Suprapubic skin (tissue), 4 donors: ENCODE results near the gene TMEM244. TPM values are rescaled to one million over a fixed set of nuclear protein-coding genes. Genes with fewer than 3 reads are reported as not detected.

ENCODE experiments used
- DNase-seq, 2 donors: peaks; one replicate each; pipeline ENCODE4 v3.0.0-alpha.2; 2019; ENCODE audit warnings: low spot score in 2 of 2
- H3K27ac ChIP-seq: fragments of 200-600 bp; sonication (generic); one replicate; pipeline ENCODE4 v1.5.1; 2019
- H3K27me3 ChIP-seq: fragments of 200-600 bp; sonication (generic); one replicate; pipeline ENCODE4 v1.5.1; 2019
- H3K36me3 ChIP-seq: fragments of 200-600 bp; sonication (generic); one replicate; pipeline ENCODE4 v1.5.1; 2019
- H3K4me1 ChIP-seq: fragments of 200-600 bp; sonication (generic); one replicate; pipeline ENCODE4 v1.5.1; 2019
- H3K4me3 ChIP-seq: fragments of 200-600 bp; sonication (generic); one replicate; pipeline ENCODE4 v1.5.1; 2019; ENCODE audit warnings: mild to moderate bottlenecking
- H3K9me3 ChIP-seq: fragments of 200-600 bp; sonication (generic); one replicate; pipeline ENCODE4 v1.5.1; 2019
- EP300 ChIP-seq: sonication (generic); formaldehyde crosslinking; IDR thresholded peaks from one replicate; pipeline ENCODE4 v1.6.1; 2017; ENCODE audit warnings: antibody characterized with exemption
- POLR2A ChIP-seq, 2 donors: fragments of 450-650 bp; IDR thresholded peaks; one replicate each; pipeline ENCODE4 v1.6.1; 2017; ENCODE audit warnings: antibody characterized with exemption in 2 of 2, mild to moderate bottlenecking in 2 of 2, moderate library complexity in 2 of 2
- POLR2AphosphoS5 ChIP-seq, 3 donors: sonication (generic); formaldehyde crosslinking; IDR thresholded peaks; one replicate each; pipeline ENCODE4 v1.6.1; 2017; ENCODE audit warnings: antibody characterized with exemption in 3 of 3
- WGBS: methylation state at CpG from one replicate; pipeline ENCODE4 v1.1.5; 2018; 5-methylcytosine and 5-hydroxymethylcytosine counted together
- total RNA-seq, 4 donors: library from RNA; depleted of rRNA; stranded (reverse); fragments of >200 nt; gene quantifications; one replicate each; pipeline ENCODE4 v1.1.0, GENCODE V29; 2016
- TF ChIP-seq, protein P1 (sequence below), 2 donors: fragments of 200-600 bp in 1 of 2; fragments of 450-650 bp in 1 of 2; sonication (generic) in 1 of 2; IDR thresholded peaks; one replicate each; pipeline ENCODE4 v1.5.1; 2016 to 2019; ENCODE audit warnings: antibody characterized with exemption in 2 of 2, mild to moderate bottlenecking in 1 of 2, moderate library complexity in 1 of 2

The TMEM244 gene
- total RNA-seq, 4 donors from 2014 or later, result not detected

- Histone ChIP-seq H3K4me1 (no peaks in the 10 kb centered on the region), H3K27me3 (no peaks in the 10 kb centered on the region), H3K4me3 (no peak overlapping the region), H3K9me3 (no peaks in the 10 kb centered on the region), H3K36me3 (no peaks in the 10 kb centered on the region), H3K27ac (no peak overlapping the region)
- DNase-seq, result no peak
- WGBS, result 72% methylated on average over 8 of the region's 11 CpGs
- TF ChIP-seq EP300 (no peak), POLR2A (IDR thresholded peaks at IDR 0.05) (no peak)
- TF ChIP-seq, protein P1, sequence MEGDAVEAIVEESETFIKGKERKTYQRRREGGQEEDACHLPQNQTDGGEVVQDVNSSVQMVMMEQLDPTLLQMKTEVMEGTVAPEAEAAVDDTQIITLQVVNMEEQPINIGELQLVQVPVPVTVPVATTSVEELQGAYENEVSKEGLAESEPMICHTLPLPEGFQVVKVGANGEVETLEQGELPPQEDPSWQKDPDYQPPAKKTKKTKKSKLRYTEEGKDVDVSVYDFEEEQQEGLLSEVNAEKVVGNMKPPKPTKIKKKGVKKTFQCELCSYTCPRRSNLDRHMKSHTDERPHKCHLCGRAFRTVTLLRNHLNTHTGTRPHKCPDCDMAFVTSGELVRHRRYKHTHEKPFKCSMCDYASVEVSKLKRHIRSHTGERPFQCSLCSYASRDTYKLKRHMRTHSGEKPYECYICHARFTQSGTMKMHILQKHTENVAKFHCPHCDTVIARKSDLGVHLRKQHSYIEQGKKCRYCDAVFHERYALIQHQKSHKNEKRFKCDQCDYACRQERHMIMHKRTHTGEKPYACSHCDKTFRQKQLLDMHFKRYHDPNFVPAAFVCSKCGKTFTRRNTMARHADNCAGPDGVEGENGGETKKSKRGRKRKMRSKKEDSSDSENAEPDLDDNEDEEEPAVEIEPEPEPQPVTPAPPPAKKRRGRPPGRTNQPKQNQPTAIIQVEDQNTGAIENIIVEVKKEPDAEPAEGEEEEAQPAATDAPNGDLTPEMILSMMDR (IDR thresholded peaks at IDR 0.05), result no peak
These were observed 25.4 kb downstream of the TMEM244 start for GRCh38 chr6:129835691-129836090.

GRCh38 chr6:129832299-129832698, 28.8 kb downstream of the TMEM244 start:
- 83% methylated on average over 7 of the region's 7 CpGs for WGBS
- Histone ChIP-seq H3K36me3 (no peaks in the 10 kb centered on the region), H3K4me1 (no peaks in the 10 kb centered on the region), H3K4me3 (no peak overlapping the region), H3K9me3 (no peaks in the 10 kb centered on the region), H3K27ac (no peak overlapping the region), H3K27me3 (no peaks in the 10 kb centered on the region)
- TF ChIP-seq POLR2A (IDR thresholded peaks at IDR 0.05), result no peak
- TF ChIP-seq, protein P1 (IDR thresholded peaks at IDR 0.05), result no peak
- no peak for TF ChIP-seq EP300
- TF ChIP-seq POLR2AphosphoS5 (IDR thresholded peaks at IDR 0.05), result no peak
- DNase-seq, result no peak

DNA sequence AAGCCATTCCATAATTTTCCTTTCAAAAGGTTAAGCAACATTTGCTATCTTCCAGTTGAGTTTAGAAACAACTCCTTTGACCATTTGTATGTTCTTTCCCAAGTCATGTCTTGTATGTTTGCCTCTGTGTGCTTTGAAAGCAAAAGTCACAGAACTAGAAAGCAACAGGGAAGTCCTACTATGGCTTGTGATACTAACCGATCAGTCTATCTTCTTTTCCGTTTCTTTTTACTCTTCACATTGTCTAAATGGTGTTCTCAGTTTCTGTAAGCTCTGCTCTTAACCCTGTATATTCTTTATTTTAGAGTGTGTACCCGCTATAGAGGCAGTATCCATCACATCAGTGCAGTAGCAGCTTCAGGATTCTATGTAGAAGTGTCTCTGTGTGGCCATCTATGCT, 32.9 kb downstream of the TMEM244 start:
- Histone ChIP-seq H3K4me3 (no peak overlapping the region), H3K36me3 (no peaks in the 10 kb centered on the region), H3K27ac (no peak overlapping the region), H3K4me1 (no peaks in the 10 kb centered on the region), H3K27me3 (no peaks in the 10 kb centered on the region), H3K9me3 (no peaks in the 10 kb centered on the region)
- no peak for DNase-seq
- WGBS, result 78% methylated on average over 3 of the region's 3 CpGs
- TF ChIP-seq POLR2AphosphoS5 (IDR thresholded peaks at IDR 0.05) (no peak), POLR2A (IDR thresholded peaks at IDR 0.05) (no peak), EP300 (no peak)
- TF ChIP-seq, protein P1 (IDR thresholded peaks at IDR 0.05), result no peak

GRCh38 chr6:129818251-129818650, 42.9 kb downstream of the TMEM244 start:
- Histone ChIP-seq H3K36me3 (no peaks in the 10 kb centered on the region), H3K27me3 (no peaks in the 10 kb centered on the region), H3K9me3 (no peaks in the 10 kb centered on the region), H3K4me3 (no peak overlapping the region), H3K27ac (no peak overlapping the region), H3K4me1 (no peaks in the 10 kb centered on the region)
- 76% methylated on average over 2 of the region's 2 CpGs for WGBS
- no peak for DNase-seq
- TF ChIP-seq EP300, result no peak
- TF ChIP-seq, protein P1 (IDR thresholded peaks at IDR 0.05), result no peak
- TF ChIP-seq POLR2A (IDR thresholded peaks at IDR 0.05), result no peak
- TF ChIP-seq POLR2AphosphoS5 (IDR thresholded peaks at IDR 0.05), result no peak

GRCh38 chr6:129817821-129818220, 43.3 kb downstream of the TMEM244 start:
- TF ChIP-seq, protein P1 (IDR thresholded peaks at IDR 0.05), result no peak
- TF ChIP-seq POLR2AphosphoS5 (IDR thresholded peaks at IDR 0.05) (no peak), EP300 (no peak), POLR2A (IDR thresholded peaks at IDR 0.05) (no peak)
- H3K4me1 ChIP-seq, result no peaks in the 10 kb centered on the region
- no peaks in the 10 kb centered on the region for H3K9me3 ChIP-seq
- H3K27me3 ChIP-seq, result no peaks in the 10 kb centered on the region
- H3K4me3 ChIP-seq, result no peak overlapping the region
- H3K27ac ChIP-seq, result no peak overlapping the region
- no peaks in the 10 kb centered on the region for H3K36me3 ChIP-seq
- 100% methylated on average over 1 of the region's 1 CpG for WGBS
- DNase-seq, result no peak
